ENCODE results near the gene PFKL.

Gene PFKL

GRCh38 chr21:44315691-44316203 lies 15.9 kb downstream of the PFKL start:
- no peak for DNase-seq (ENCODE audit: extremely low read depth, low read depth)
- no peak for TF ChIP-seq CTCF (IDR thresholded peaks at IDR 0.05; ENCODE audit: low read depth, low read length)

- DNase-seq (ENCODE audit: extremely low read depth, low read depth), result no peak
- TF ChIP-seq CTCF (IDR thresholded peaks at IDR 0.05; ENCODE audit: low read depth, low read length), result no peak
Measured at GRCh38 chr21:44316277-44316900, 16.5 kb downstream of the PFKL start.

GRCh38 chr21:44317241-44317782 lies 17.5 kb downstream of the PFKL start:
- DNase-seq (ENCODE audit: extremely low read depth, low read depth), result no peak
- no peak for TF ChIP-seq CTCF (IDR thresholded peaks at IDR 0.05; ENCODE audit: low read depth, low read length)

GRCh38 chr21:44317871-44318270 lies 18.0 kb downstream of the PFKL start:
- TF ChIP-seq CTCF (IDR thresholded peaks at IDR 0.05; ENCODE audit: low read depth, low read length), result no peak

GRCh38 chr21:44318489-44319285 lies 18.8 kb downstream of the PFKL start:
- DNase-seq (ENCODE audit: extremely low read depth, low read depth), result no peak
- no peak for TF ChIP-seq CTCF (IDR thresholded peaks at IDR 0.05; ENCODE audit: low read depth, low read length)

More at GRCh38 chr21:44317871-44318270, 18.0 kb downstream of the PFKL start:
- DNase-seq (ENCODE audit: extremely low read depth, low read depth), result no peak

GRCh38 chr21:44319407-44320065 lies 19.7 kb downstream of the PFKL start:
- no peak for TF ChIP-seq CTCF (IDR thresholded peaks at IDR 0.05; ENCODE audit: low read depth, low read length)
- DNase-seq (ENCODE audit: extremely low read depth, low read depth), result no peak

All from AG09319 (cell line).